Right cardiac atrium (tissue), 5 donors: ENCODE results near the gene SRP68. TPM values are rescaled to one million over a fixed set of nuclear protein-coding genes. Genes with fewer than 3 reads are reported as not detected.

Source experiments
- ATAC-seq, 2 donors: fragments of 200-7000 bp; cut with Tn5 transposase; one replicate each; pipeline versions ENCODE4 v1.8.0 to v1.9.1; 2020; ENCODE audit warnings: moderate library complexity in 2 of 2, mild to moderate bottlenecking in 1 of 2
- DNase-seq, 3 donors: peaks; one replicate each; pipeline ENCODE4 v3.0.0-alpha.2; 2020
- H3K27ac ChIP-seq: one replicate; pipeline ENCODE4 v1.5.1; 2013; ENCODE audit warnings: mild to moderate bottlenecking, low read length, control low read depth, moderate library complexity
- H3K27me3 ChIP-seq: one replicate; pipeline ENCODE4 v1.6.1; 2013; ENCODE audit not compliant: control insufficient read depth, insufficient read depth
- H3K4me1 ChIP-seq: one replicate; pipeline ENCODE4 v1.6.1; 2013; ENCODE audit warnings: low read length; ENCODE audit not compliant: control insufficient read depth, insufficient read depth
- H3K4me3 ChIP-seq: one replicate; pipeline ENCODE4 v1.5.1; 2013; ENCODE audit warnings: low read length, control low read depth
- H3K9me3 ChIP-seq: one replicate; pipeline ENCODE4 v1.6.1; 2013; ENCODE audit warnings: low read length; ENCODE audit not compliant: control insufficient read depth
- WGBS: extraction: QIAGEN DNeasy Blood & Tissue Kit; methylation state at CpG from one replicate; pipeline ENCODE4 v1.1.7; 2013; 5-methylcytosine and 5-hydroxymethylcytosine counted together
- intact Hi-C, 4 donors: fragments of 100-400 bp; cut with DNase I; formaldehyde crosslinking; loops; one replicate each; pipeline versions ENCODE4 v1.11.0 to v1.14.0; 2022 to 2023
- polyA plus RNA-seq: library from polyadenylated mRNA; stranded (reverse); fragments of 200-250 nt; gene quantifications from one replicate; pipeline ENCODE4 v1.2.3, GENCODE V29; 2013
- total RNA-seq, 4 donors: library from RNA; stranded (reverse); fragmentation: NEBNext Ultra II Directional; extraction: Animal tissue kit (Norgen Biotek cat#: 25700); gene quantifications; one replicate each; pipeline ENCODE4 v1.2.1, GENCODE V29; 2021
- donor health status: healthy with polysubstance abuse.
- donor health status: DM: no; HTN: yes; CAD: no.
- donor health status: DM: no; HTN: no; CAD: no.
- donor health status: DM: no; HTN: yes; CAD: no; lungs with severe emphysema.
- donor health status: DM: yes; HTN: yes; CAD: no.

Gene SRP68
- total and polyA plus RNA-seq, 5 donors, result 34.6 to 63.5 (median 61.3) TPM

DNA sequence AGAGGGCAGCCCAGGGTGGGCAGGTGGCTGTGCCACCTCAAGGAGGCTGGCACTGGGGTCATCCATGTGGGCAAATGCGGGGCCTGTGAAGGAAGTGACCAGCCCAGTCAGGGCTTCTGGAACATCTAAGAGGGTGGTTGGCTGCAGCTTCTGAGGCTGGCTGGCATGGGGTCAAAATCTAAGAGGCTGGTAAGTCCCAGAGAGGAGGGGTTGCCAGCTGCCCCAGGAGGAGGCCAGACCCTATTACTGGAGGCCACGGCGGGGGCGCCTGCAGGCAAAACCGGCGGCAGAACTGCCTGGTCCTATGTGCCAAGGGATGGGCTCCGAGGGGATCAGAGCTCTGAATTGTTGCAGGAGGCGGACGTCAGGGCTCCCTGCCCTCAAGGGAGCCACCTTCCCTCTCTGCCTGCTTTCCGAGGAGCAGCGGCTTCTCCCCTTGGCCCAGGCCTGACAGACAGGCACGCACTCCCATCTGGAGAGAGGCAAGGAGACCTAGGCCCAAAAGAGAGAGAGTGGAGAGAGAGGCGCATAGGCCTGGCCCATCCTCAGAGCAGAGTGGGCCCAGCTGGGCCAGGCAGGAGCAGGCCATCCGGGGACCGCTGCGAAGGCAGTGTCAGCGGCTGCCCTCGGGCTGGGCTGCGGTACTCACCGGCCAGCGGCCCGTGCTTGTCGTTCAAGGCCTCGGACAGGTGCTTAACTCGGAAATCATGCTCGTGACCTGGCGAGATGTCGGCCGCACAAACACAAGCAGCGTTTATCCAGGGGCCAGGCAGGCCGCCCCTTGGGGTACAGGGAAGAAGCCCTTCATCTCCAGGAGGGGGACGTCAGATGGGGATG lies 17.6 kb upstream of the SRP68 start:
- Histone ChIP-seq H3K4me3 (no peak overlapping the region), H3K27me3 (no peaks in the 10 kb centered on the region), H3K9me3 (no peaks in the 10 kb centered on the region), H3K4me1 (no peaks in the 10 kb centered on the region), H3K27ac (no peak overlapping the region)
- no peak for ATAC-seq
- WGBS, result 93% methylated on average over 32 of the region's 32 CpGs
- DNase-seq, result no peak
- intact Hi-C loops, result loop anchor here in 1 of 4 donors (2.0 kb wide), 1 partner anchor 17 kb away; the partner anchor contains the start of gene SRP68

DNA sequence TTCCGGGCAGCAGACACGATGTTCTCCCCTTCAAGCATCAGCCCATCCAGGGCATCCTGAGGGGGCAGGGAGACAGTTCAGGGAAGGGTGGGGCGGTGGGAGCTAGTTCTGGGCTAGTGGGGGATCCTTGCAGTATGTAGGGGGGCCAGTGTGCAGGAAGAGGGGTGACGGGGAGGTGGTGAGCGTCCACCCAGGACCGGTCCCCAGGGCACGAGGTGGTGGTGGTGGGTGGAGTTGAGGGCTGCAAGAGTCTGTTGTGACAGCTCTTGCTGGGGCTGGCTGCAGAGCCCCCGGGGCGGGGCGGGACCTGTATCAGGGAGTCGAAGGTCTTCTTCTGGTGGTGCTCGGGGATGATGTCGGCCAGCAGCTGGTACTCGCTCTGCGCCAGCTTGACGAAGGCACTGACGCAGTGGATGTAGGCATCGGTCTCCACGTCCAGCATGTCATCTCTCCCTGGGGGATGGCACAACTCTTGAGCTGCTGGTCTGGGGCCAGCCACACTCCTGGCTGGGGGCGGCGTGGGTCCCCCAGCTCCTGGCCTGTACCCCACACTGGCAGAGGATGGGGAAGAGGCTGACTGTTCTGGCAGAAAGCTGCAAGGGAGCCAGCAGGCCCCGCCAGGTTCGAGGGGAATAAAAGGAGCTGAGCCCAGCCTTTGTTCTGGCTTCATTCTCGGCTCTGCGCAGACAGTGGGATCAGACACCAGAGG lies 16.7 kb upstream of the SRP68 start:
- Histone ChIP-seq H3K4me1 (no peaks in the 10 kb centered on the region), H3K9me3 (no peaks in the 10 kb centered on the region), H3K27ac (no peak overlapping the region), H3K27me3 (no peaks in the 10 kb centered on the region), H3K4me3 (no peak overlapping the region)
- ATAC-seq (no peak), DNase-seq (no peak)
- 95% methylated on average over 25 of the region's 25 CpGs for WGBS
- intact Hi-C loops, result no loop called here

DNA sequence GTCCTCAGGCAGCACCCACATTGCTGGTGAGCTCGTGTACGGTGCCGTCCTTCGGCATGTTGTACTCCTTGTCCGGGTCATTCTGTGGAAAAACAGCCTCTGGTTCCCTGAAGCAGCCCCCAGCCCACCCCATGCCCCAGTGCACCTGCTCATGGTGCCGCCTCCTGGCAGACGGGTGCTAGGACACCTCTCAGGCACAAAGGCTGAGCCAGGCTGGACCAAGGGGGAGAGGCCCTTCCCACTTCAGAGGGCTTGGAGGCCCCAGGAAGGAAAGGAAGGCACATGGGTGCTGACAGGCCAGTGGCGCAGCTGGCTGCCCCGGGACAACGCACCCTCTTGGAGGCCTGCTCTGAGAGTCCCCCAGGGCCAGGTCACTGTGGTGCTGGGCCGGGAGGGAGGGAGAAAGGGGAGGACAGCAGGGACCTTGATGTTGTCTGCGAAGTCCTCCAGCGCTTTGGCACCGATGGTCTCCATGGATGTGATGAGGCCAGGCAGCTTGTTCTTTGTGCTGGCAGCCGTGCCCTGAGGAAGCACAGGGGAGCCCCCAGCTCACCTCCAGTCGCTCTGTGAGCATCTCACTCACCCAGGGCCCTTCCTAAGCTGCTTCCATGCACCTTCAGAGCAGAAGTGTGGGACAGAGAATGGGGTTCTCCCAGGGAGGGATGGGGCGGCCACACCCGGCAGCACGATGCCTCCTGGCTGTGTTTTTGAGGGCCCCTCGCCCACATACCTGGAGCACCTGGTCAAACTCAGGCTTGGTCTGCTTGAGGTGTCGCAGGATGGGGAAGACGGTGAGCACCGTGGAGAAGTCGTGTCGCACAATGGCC lies 15.9 kb upstream of the SRP68 start:
- Histone ChIP-seq H3K4me3 (no peak overlapping the region), H3K9me3 (no peaks in the 10 kb centered on the region), H3K27me3 (no peaks in the 10 kb centered on the region), H3K27ac (no peak overlapping the region), H3K4me1 (no peaks in the 10 kb centered on the region)
- 93% methylated on average over 25 of the region's 25 CpGs for WGBS
- ATAC-seq (no peak), DNase-seq (no peak)
- intact Hi-C loops, result no loop called here

DNA sequence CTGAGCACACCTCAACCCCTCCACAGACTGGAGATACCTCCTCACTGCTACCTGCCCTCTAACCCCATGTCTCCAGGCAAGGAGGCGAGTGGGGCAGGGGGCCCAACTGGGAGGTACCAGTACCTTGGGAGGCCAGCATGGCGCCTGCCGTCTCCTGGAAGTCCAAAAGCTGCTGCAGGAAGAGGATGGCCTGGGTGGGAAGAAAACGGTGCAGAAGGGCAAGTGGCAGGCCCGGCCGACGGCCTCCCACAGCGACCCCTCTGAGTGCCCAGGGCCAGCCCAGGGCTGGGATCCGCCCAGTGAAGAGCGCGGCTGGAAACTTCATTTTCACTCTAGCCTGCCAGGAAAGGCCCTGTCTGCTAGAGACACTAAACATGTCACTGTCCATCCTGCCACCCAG lies 15.2 kb upstream of the SRP68 start:
- ATAC-seq, result no peak
- Histone ChIP-seq H3K27ac (no peak overlapping the region), H3K9me3 (no peaks in the 10 kb centered on the region), H3K4me1 (no peaks in the 10 kb centered on the region), H3K4me3 (no peak overlapping the region), H3K27me3 (no peaks in the 10 kb centered on the region)
- DNase-seq, result no peak
- intact Hi-C loops, result no loop called here
- 91% methylated on average over 11 of the region's 11 CpGs for WGBS

DNA sequence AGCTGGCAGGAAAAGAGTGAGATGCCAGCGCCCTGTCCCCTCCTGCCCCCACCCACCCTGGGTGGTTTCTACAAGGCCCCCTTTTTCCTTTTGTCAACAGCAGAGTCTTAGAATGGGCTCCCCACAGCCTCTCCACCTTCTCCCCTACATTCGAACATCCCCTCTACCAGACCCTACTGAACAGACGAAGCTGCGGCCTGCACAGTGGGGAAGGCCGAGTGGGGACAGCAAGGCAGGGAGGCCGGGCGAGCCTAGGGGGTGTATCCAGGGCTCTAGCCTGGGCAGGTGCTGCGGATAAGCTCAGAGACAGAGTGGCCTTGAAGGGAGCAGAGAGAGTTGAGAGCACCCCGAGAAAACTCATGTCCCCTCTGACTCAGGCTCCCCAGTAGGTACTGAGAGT lies 14.1 kb upstream of the SRP68 start:
- H3K4me3 ChIP-seq, result no peak overlapping the region
- WGBS, result 96% methylated on average over 9 of the region's 9 CpGs
- DNase-seq (no peak), ATAC-seq (no peak)
- no peak overlapping the region for H3K27ac ChIP-seq
- intact Hi-C loops, result no loop called here
- H3K4me1 ChIP-seq, result no peaks in the 10 kb centered on the region
- H3K27me3 ChIP-seq, result no peaks in the 10 kb centered on the region
- no peaks in the 10 kb centered on the region for H3K9me3 ChIP-seq

DNA sequence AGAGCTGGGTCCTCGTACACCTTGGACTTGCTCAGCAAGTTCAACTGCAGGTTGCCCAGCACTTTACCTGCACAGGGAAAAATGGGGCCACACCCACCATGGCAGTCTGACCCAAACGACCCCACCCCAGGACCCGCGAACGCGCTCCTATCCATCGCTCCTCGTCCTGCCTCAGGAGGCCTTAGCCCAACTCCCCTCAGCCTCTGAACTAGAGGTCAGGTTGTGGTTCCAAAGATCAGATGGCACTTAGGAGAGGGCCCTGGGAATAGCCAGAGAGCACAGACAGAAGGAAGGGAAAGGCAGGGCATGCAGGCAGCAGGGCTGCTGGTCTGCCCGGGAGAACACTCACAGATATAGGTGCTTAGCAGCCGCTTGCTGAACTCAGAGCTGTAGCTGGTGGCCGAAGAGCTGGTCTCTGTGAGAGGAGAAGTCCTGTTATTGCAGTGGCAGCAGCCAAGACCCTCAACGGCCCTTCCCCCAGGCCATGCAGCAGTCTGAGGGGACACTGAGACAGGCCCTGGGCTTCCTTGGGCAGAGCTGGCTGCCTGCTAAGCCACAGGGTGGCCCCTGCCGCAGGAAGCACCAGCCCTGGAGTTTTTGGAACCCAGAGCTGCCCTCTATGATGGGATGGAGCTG lies 13.5 kb upstream of the SRP68 start:
- Histone ChIP-seq H3K4me1 (no peaks in the 10 kb centered on the region), H3K9me3 (no peaks in the 10 kb centered on the region), H3K4me3 (no peak overlapping the region), H3K27me3 (no peaks in the 10 kb centered on the region), H3K27ac (no peak overlapping the region)
- no peak for ATAC-seq
- intact Hi-C loops, result no loop called here
- no peak for DNase-seq
- WGBS, result 87% methylated on average over 13 of the region's 13 CpGs

DNA sequence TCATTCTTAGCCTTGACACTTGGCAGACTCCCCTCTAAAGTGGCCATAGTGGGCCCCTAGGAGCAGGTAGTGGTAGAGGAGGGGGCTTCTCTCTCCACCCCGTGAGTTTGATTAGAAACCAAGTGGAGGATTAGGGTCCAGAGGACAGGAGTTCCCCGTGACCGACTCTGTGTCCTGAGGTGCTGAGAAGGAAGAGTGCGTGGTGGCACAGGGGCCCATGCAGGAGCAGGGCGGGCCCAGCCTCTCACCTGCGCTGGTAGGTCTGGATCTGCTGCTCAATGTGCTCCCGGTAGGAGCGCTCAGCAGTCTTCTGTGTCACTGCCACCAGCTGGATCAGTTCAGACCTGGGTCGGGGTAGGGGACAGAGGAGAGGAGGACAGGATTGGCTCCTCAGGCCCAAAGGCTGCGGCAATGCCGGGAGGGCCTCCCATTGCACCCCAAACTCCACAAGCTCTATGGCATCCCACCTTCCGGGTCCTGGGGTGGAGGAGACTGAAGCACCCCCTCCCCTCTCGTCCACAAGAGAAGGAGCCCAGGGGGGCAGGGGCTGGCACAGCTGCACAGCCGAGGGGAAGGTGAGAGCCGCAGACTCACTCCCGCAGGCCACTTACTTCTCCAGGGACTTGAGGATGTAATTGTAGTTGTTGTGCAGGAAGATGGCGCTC lies 12.9 kb upstream of the SRP68 start:
- whole genome bisulfite sequencing, result 88% methylated on average over 17 of the region's 17 CpGs

DNA sequence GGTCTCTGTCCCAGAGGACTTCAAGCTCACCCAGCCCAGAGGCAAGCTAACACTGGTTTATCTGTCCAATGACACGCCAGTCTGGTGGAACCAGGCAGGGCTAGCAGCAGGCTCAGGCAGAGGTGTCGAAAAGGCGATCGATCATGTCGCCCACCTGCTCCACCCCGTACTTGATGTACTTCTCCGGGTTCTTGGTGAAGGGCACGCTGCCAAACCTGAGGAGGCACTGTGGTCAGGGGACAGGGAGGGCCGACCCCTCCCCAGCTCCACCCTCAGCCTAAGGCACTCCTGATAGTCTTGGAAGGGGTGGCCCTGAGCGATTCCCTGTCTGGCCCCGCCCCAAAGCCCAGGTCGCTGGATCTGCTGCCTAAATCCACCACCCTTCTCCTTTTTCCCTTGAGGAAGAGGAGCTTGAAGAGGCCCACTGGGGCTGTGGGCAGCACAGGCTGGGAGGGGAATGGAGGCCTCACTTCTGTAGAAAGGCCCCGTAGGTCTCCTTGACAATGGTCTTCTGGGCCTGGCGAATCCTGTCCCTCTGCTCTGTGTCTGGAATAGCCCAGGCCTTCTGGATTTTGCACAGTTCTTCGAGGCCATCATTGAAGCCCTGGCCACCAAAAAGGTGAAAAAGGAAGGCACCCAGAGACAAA lies 11.3 kb upstream of the SRP68 start:
- DNase-seq (peak in 1 of 3 donors; percentile 65), ATAC-seq (no peak)
- Histone ChIP-seq H3K27ac (no peak overlapping the region), H3K4me1 (no peaks in the 10 kb centered on the region), H3K4me3 (no peak overlapping the region), H3K27me3 (no peaks in the 10 kb centered on the region), H3K9me3 (no peaks in the 10 kb centered on the region)
- intact Hi-C loops, result no loop called here
- WGBS, result 84% methylated on average over 15 of the region's 15 CpGs

More for the DNA sequence above, 12.9 kb upstream of the SRP68 start:
- intact Hi-C loops, result no loop called here
- Histone ChIP-seq H3K4me1 (no peaks in the 10 kb centered on the region), H3K4me3 (no peak overlapping the region), H3K27ac (no peak overlapping the region), H3K27me3 (no peaks in the 10 kb centered on the region), H3K9me3 (no peaks in the 10 kb centered on the region)
- DNase-seq (no peak), ATAC-seq (no peak)

DNA sequence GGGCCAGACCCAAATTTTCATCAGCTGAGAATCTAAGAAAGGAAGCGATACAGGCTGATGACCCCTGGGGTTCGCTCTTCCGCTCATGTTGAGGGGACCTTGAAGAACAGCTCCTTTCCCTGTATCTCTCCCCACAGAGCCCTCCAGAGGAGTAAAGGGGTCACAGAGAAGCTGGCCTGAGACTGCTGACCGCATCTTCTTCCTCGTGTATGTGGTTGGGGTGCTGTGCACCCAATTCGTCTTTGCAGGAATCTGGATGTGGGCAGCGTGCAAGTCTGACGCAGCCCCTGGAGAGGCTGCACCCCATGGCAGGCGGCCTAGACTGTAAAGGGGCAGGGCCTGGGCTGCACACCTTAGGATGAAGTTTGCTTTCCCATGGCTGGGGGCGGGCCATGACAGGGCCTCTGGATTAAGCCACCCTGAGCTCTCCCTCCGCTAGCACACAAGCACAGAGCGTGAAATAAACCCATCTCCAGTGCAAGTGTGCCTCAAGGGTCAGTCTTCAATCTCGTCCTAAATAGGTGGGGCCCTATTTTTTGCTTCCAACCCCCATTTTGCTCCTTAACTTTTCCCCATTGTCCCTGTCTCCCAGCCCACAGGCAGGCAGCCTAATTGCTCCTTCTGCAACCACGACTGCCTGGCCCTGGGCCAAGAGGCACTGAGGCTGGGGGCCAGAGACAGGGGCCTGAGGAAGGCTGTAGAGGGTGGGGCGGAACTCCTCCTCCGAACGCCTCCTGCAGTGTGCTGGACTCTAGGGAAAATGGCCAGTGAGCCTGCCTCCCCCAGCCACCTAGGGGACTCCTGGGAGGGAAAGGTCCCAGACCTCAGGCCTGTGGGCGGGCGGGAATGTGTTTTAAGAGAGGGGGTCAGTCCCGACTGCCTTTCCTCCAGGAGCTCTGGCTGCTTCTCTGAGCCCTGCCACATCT lies 10.3 kb upstream of the SRP68 start:
- peak in 1 of 3 donors; percentile 69 for DNase-seq
- Histone ChIP-seq H3K27me3 (no peaks in the 10 kb centered on the region), H3K9me3 (no peaks in the 10 kb centered on the region), H3K27ac (no peak overlapping the region), H3K4me1 (no peaks in the 10 kb centered on the region), H3K4me3 (no peak overlapping the region)
- no peak for ATAC-seq
- WGBS, result 78% methylated on average over 20 of the region's 20 CpGs
- intact Hi-C loops, result no loop called here
